HEK293 (cell line): Measurements from ENCODE around the gene BST1.

Experiments
- CTCF ChIA-PET: fragments of 350-600 bp; formaldehyde crosslinking; extraction: SDS; loops from one replicate; lab custom pipeline; 2021; ENCODE audit warnings: antibody characterized with exemption; lab: Yijun Ruan, JAX
- POLR2A ChIA-PET: fragments of 300-600 bp; formaldehyde crosslinking; extraction: SDS; loops from one replicate; lab custom pipeline; 2020; ENCODE audit warnings: antibody characterized with exemption, inconsistent platforms; lab: Yijun Ruan, JAX
- H3K27ac ChIP-seq: fragments of 200-500 bp; sonication (Bioruptor generic); 2 replicates; pipeline ENCODE4 v1.5.1; 2014; ENCODE audit warnings: low read depth, low read length, control low read depth, inconsistent platforms; ENCODE audit errors: extremely low read depth
- H3K36me3 ChIP-seq, 2 experiments: fragments of 200-500 bp in 1 of 2; sonication (Bioruptor generic) in 1 of 2; 1 replicate in 1 of 2; 2 replicates in 1 of 2; pipeline ENCODE4 v1.5.1; 2014 to 2017; ENCODE audit warnings: inconsistent platforms in 2 of 2, low read length in 2 of 2; ENCODE audit not compliant: control insufficient read depth in 2 of 2, insufficient read depth in 1 of 2
- H3K4me1 ChIP-seq: fragments of 200-500 bp; sonication (Bioruptor generic); 2 replicates; pipeline ENCODE4 v1.5.1; 2014; ENCODE audit warnings: mild to moderate bottlenecking, low read length, inconsistent platforms; ENCODE audit not compliant: control insufficient read depth, insufficient read depth
- H3K4me3 ChIP-seq: 2 replicates; pipeline ENCODE4 v1.5.1; 2011; ENCODE audit warnings: low read depth, mild to moderate bottlenecking, control low read depth, low read length, moderate library complexity
- H3K9me3 ChIP-seq: fragments of 200-500 bp; sonication (Bioruptor generic); 2 replicates; pipeline ENCODE4 v1.5.1; 2014; ENCODE audit warnings: low read depth, low read length, inconsistent platforms; ENCODE audit not compliant: control insufficient read depth, insufficient read depth
- GLI4 ChIP-seq: fragments of 450-650 bp; formaldehyde crosslinking; IDR thresholded peaks from 2 replicates; pipeline ENCODE4 v1.5.1; 2016; ENCODE audit warnings: missing biosample characterization, missing genetic modification characterization
- HOXD13 ChIP-seq: sonication (generic); formaldehyde crosslinking; IDR thresholded peaks from 2 replicates; pipeline ENCODE4 v1.8.0; 2022; ENCODE audit warnings: missing genetic modification reagents, borderline replicate concordance
- IKZF3 ChIP-seq: fragments of 450-650 bp; IDR thresholded peaks from 2 replicates; pipeline ENCODE4 v1.5.0; 2018; ENCODE audit warnings: missing biosample characterization, mild to moderate bottlenecking, missing genetic modification characterization, moderate library complexity
- INSM2 ChIP-seq: fragments of 450-650 bp; formaldehyde crosslinking; IDR thresholded peaks from 2 replicates; pipeline ENCODE4 v1.5.1; 2016; ENCODE audit warnings: missing biosample characterization, missing genetic modification characterization
- KLF7 ChIP-seq: fragments of 450-650 bp; formaldehyde crosslinking; IDR thresholded peaks from 2 replicates; pipeline ENCODE4 v1.5.1; 2016; ENCODE audit warnings: missing biosample characterization, missing genetic modification characterization, borderline replicate concordance
- MZF1 ChIP-seq: fragments of 450-650 bp; formaldehyde crosslinking; IDR thresholded peaks from 2 replicates; pipeline ENCODE4 v1.5.1; 2017; ENCODE audit warnings: missing biosample characterization, missing genetic modification characterization, borderline replicate concordance
- PRDM1 ChIP-seq: fragments of 450-650 bp; formaldehyde crosslinking; IDR thresholded peaks from 2 replicates; pipeline ENCODE4; 2016; ENCODE audit warnings: missing biosample characterization, missing genetic modification characterization
- ZBTB17 ChIP-seq: fragments of 450-650 bp; formaldehyde crosslinking; IDR thresholded peaks from 2 replicates; pipeline ENCODE4 v1.5.1; 2016; ENCODE audit warnings: missing biosample characterization, missing genetic modification characterization
- ZBTB21 ChIP-seq: fragments of 450-650 bp; formaldehyde crosslinking; IDR thresholded peaks from 2 replicates; pipeline ENCODE4 v1.5.1; 2017; ENCODE audit warnings: missing biosample characterization, missing genetic modification characterization
- ZBTB44 ChIP-seq: fragments of 450-650 bp; IDR thresholded peaks from 2 replicates; pipeline ENCODE4 v1.5.1; 2018; ENCODE audit warnings: missing biosample characterization, mild to moderate bottlenecking, missing genetic modification characterization
- ZNF2 ChIP-seq: fragments of 450-650 bp; formaldehyde crosslinking; IDR thresholded peaks from 2 replicates; pipeline ENCODE4 v1.5.1; 2016; ENCODE audit warnings: missing biosample characterization, missing genetic modification characterization
- ZNF223 ChIP-seq: fragments of 450-650 bp; formaldehyde crosslinking; IDR thresholded peaks from 2 replicates; pipeline ENCODE4 v1.5.1; 2016; ENCODE audit warnings: missing biosample characterization, missing genetic modification characterization
- ZNF24 ChIP-seq: fragments of 450-650 bp; formaldehyde crosslinking; IDR thresholded peaks from 2 replicates; pipeline ENCODE4 v1.5.1; 2016; ENCODE audit warnings: missing biosample characterization, missing genetic modification characterization
- ZNF248 ChIP-seq: fragments of 450-650 bp; formaldehyde crosslinking; IDR thresholded peaks from 2 replicates; pipeline ENCODE4 v1.5.1; 2017; ENCODE audit warnings: missing biosample characterization, missing genetic modification characterization
- ZNF280D ChIP-seq: fragments of 450-650 bp; formaldehyde crosslinking; IDR thresholded peaks from 2 replicates; pipeline ENCODE4 v1.5.1; 2016; ENCODE audit warnings: missing biosample characterization, missing genetic modification characterization
- ZNF292 ChIP-seq: fragments of 450-650 bp; formaldehyde crosslinking; IDR thresholded peaks from 2 replicates; pipeline ENCODE4 v1.5.1; 2016; ENCODE audit warnings: low read depth, missing biosample characterization, missing genetic modification characterization, borderline replicate concordance
- ZNF341 ChIP-seq: fragments of 450-650 bp; formaldehyde crosslinking; IDR thresholded peaks from 2 replicates; pipeline ENCODE4; 2016; ENCODE audit warnings: low read depth, missing biosample characterization, missing genetic modification characterization
- ZNF362 ChIP-seq: fragments of 450-650 bp; formaldehyde crosslinking; IDR thresholded peaks from 2 replicates; pipeline ENCODE4 v1.5.1; 2016; ENCODE audit warnings: missing biosample characterization, missing genetic modification characterization
- ZNF366 ChIP-seq: fragments of 450-650 bp; formaldehyde crosslinking; conservative IDR thresholded peaks from 2 replicates; pipeline ENCODE4 v1.5.1; 2016; ENCODE audit warnings: missing biosample characterization, missing genetic modification characterization
- ZNF394 ChIP-seq: fragments of 450-650 bp; formaldehyde crosslinking; IDR thresholded peaks from 2 replicates; pipeline ENCODE4 v1.5.1; 2016; ENCODE audit warnings: missing biosample characterization, missing genetic modification characterization, mild to moderate bottlenecking, moderate library complexity, borderline replicate concordance
- ZNF501 ChIP-seq: fragments of 450-650 bp; formaldehyde crosslinking; IDR thresholded peaks from 2 replicates; pipeline ENCODE4 v1.5.1; 2016; ENCODE audit warnings: missing biosample characterization, missing genetic modification characterization
- ZNF513 ChIP-seq: fragments of 450-650 bp; IDR thresholded peaks from 2 replicates; pipeline ENCODE4 v1.5.1; 2018; ENCODE audit warnings: missing biosample characterization, missing genetic modification characterization
- ZNF549 ChIP-seq: fragments of 450-650 bp; IDR thresholded peaks from 2 replicates; pipeline ENCODE4 v1.5.1; 2018; ENCODE audit warnings: missing biosample characterization, missing genetic modification characterization, mild to moderate bottlenecking, inconsistent platforms, moderate library complexity
- ZNF580 ChIP-seq: fragments of 450-650 bp; formaldehyde crosslinking; IDR thresholded peaks from 2 replicates; pipeline ENCODE4 v1.5.1; 2016; ENCODE audit warnings: missing biosample characterization, missing genetic modification characterization
- ZNF600 ChIP-seq: fragments of 450-650 bp; formaldehyde crosslinking; IDR thresholded peaks from 2 replicates; pipeline ENCODE4 v1.5.1; 2016; ENCODE audit warnings: missing biosample characterization, missing genetic modification characterization
- ZNF610 ChIP-seq: fragments of 450-650 bp; formaldehyde crosslinking; IDR thresholded peaks from 2 replicates; pipeline ENCODE4 v1.5.1; 2016; ENCODE audit warnings: missing biosample characterization, missing genetic modification characterization, borderline replicate concordance
- ZNF791 ChIP-seq: fragments of 450-650 bp; formaldehyde crosslinking; IDR thresholded peaks from 2 replicates; pipeline ENCODE4 v1.5.1; 2016; ENCODE audit warnings: missing biosample characterization, missing genetic modification characterization
- ZNF830 ChIP-seq: fragments of 450-650 bp; IDR thresholded peaks from 2 replicates; pipeline ENCODE4 v1.5.0; 2018; ENCODE audit warnings: missing biosample characterization, missing genetic modification characterization, low read depth, mild to moderate bottlenecking, moderate library complexity
- ZSCAN30 ChIP-seq: fragments of 450-650 bp; IDR thresholded peaks from 2 replicates; pipeline ENCODE4 v1.5.1; 2018; ENCODE audit warnings: missing biosample characterization, mild to moderate bottlenecking, missing genetic modification characterization, moderate library complexity
- ZXDB ChIP-seq: fragments of 450-650 bp; formaldehyde crosslinking; IDR thresholded peaks from 2 replicates; pipeline ENCODE4 v1.5.1; 2016; ENCODE audit warnings: missing biosample characterization, missing genetic modification characterization

The BST1 gene

GRCh38 chr4:15658136-15658770 is 44.6 kb upstream of the BST1 start:
- CTCF ChIA-PET = interaction anchor here (1.3 kb wide), 1 partner anchor 99 kb away, joined by 3 read pairs; no protein-coding TSS in a partner anchor

GRCh38 chr4:15658781-15659180 is 44.1 kb upstream of the BST1 start:
- Histone ChIP-seq H3K9me3 (no peaks in the 10 kb centered on the region), H3K36me3 (peaks cover 0 to 9% of the 10 kb centered on the region in 2 experiments; a peak in 1 of 3 replicates), H3K27ac (no peak overlapping the region), H3K4me1 (no peaks in the 10 kb centered on the region), H3K4me3 (no peak overlapping the region)
- POLR2A ChIA-PET = no interaction called here
- CTCF ChIA-PET = interaction anchor here (0.7 to 1.3 kb wide), 2 partner anchors 18 to 98 kb away, joined by 3 read pairs; no protein-coding TSS in a partner anchor
- TF ChIP-seq ZNF791 (no peak), GLI4 (tag by site-specific recombination) (no peak), PRDM1 (tag by site-specific recombination) (no peak), ZBTB44 (tag by site-specific recombination) (no peak), ZSCAN30 (tag by site-specific recombination) (no peak), ZXDB (no peak), ZNF501 (tag by site-specific recombination) (no peak), ZNF366 (no peak), ZNF362 (tag by site-specific recombination) (no peak), ZNF549 (tag by site-specific recombination) (no peak), ZNF600 (tag by site-specific recombination) (no peak), ZNF830 (tag by site-specific recombination) (no peak), ZNF280D (tag by site-specific recombination) (no peak), ZNF610 (tag by site-specific recombination) (no peak)

More at GRCh38 chr4:15658136-15658770, 44.6 kb upstream of the BST1 start:
- POLR2A ChIA-PET = no interaction called here
- no peak overlapping the region for H3K4me3 ChIP-seq
- H3K9me3 ChIP-seq = no peaks in the 10 kb centered on the region
- TF ChIP-seq MZF1 (tag by site-specific recombination) (no peak), ZNF341 (tag by site-specific recombination) (no peak), ZNF580 (no peak), ZNF2 (tag by site-specific recombination) (no peak), HOXD13 (CRISPR knock-in tag) (no peak), ZBTB17 (no peak), IKZF3 (no peak), ZNF292 (no peak), ZNF24 (tag by site-specific recombination) (no peak), ZSCAN30 (tag by site-specific recombination) (no peak), ZNF513 (no peak), ZNF223 (no peak), ZNF394 (tag by site-specific recombination) (no peak), ZBTB21 (tag by site-specific recombination) (no peak), KLF7 (tag by site-specific recombination) (no peak), ZNF248 (no peak), INSM2 (no peak)
- no peak overlapping the region for H3K27ac ChIP-seq
- 0 out of 2 replicates have a peak, but pooled peaks cover 2% of the 10 kb centered on the region for H3K4me1 ChIP-seq
- H3K36me3 ChIP-seq = peaks cover 0 to 9% of the 10 kb centered on the region in 2 experiments; a peak in 1 of 3 replicates
